Stimulated activated CD4-positive, alpha-beta T cell treated with anti-CD3 and anti-CD28 coated beads, Interleukin-12 subunit alpha, Interleukin-12 subunit beta, amount 100 ng/mL, for 4 hours (primary cell): ENCODE results near the gene RRP15.
"Not testable (repeated sequence)": the region's sequence is repeated elsewhere in the genome, so short reads cannot be mapped to it uniquely, and the experiment has no call there.

Source experiments
- DNase-seq: peaks from one replicate; pipeline ENCODE4 v3.0.0-alpha.2; 2020

RRP15 gene

GRCh38 chr1:218297867-218298266, 12.8 kb downstream of the RRP15 start:
- DNase-seq, result no peak

- DNase-seq, result no peak
Measured at GRCh38 chr1:218298398-218298797, 13.3 kb downstream of the RRP15 start.

- no peak for DNase-seq
Measured at GRCh38 chr1:218299416-218299815, 14.3 kb downstream of the RRP15 start.

GRCh38 chr1:218301217-218301616, 16.1 kb downstream of the RRP15 start:
- DNase-seq, result no peak

- no peak for DNase-seq
Measured at GRCh38 chr1:218302155-218302554, 17.1 kb downstream of the RRP15 start.

- DNase-seq, result no peak
Measured at GRCh38 chr1:218303176-218303879, 18.2 kb downstream of the RRP15 start.

- no peak for DNase-seq
Measured at GRCh38 chr1:218304281-218305039, 19.4 kb downstream of the RRP15 start.

DNA sequence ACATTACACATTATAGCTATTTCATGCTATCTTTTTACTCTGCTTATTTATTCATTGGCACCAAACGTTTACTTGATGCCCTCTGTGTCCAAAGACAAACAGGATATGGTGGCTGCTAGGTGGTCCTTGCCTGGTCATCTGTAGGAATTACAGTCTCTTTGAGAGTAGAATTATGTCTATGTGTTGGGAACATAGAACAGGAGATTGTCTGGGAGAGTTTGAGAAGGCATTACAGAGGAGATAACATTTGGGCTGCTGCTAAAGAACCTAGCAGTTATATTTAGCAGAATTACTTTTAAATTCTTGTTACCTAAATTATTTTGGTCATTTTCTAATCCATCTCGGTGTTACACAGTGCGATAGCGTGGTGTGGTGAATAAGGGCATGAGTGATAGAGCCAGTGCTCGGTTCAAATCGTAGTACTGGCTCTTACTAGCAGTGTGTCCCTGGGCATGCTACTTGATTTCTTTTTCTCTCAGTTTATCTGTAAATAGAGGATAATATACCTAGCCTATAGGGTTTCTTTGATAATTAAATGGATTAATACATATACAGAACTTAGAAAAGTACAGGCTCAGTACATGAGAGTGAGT, 20.5 kb downstream of the RRP15 start:
- no peak for DNase-seq

DNA sequence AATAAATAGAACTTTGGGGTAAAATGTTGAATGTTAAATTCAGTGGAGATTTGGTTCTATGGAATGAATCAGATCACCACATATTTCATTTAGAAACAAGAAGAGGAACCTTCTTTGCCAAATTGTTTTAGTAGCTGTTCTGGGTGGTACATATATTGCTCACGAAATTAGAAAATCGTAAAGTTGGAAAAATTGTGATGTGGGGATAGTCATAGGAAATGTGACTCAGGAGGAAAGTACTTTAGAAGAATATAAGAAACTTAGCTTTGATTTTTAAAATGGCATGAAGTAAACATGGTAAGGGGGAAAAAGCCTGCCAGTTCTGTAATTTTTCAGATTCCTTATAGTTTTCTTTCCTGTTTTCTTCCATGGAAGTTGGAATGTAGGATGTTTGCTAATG, 27.4 kb downstream of the RRP15 start:
- no peak for DNase-seq

DNA sequence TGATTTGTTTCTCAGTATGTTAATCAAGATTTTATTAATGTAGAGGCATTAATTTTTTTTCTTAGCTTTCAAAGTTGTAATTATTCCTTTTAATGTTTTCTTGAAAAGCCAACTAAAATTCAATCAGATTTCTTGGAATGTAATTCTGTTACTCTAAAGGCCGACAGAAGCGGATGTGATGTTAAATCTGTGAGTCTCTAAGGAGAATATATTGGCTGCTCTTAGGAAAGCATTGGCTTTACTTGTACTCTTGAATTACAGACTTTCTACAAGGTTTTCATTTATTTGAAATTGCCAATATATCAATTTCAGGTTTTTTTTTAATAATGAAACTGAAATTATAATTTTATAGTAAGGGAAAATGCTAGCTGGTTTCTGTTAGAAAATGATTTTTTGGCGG, 29.2 kb downstream of the RRP15 start:
- no peak for DNase-seq

- DNase-seq, result no peak
Measured at GRCh38 chr1:218315638-218316037, 30.5 kb downstream of the RRP15 start.

- no peak for DNase-seq
Measured at GRCh38 chr1:218317061-218317460, 32.0 kb downstream of the RRP15 start.

DNA sequence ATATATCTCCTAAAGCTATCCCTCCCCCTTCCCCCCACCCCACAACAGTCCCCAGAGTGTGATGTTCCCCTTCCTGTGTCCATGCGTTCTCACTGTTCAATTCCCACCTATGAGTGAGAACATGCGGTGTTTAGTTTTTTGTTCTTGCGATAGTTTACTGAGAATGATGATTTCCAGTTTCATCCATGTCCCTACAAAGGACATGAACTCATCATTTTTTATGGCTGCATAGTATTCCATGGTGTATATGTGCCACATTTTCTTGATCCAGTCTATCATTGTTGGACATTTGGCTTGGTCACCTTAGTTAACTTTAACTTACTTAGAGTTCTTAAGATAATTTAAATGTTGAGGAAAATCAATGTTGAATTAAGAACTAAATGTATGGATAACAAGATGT, 35.1 kb downstream of the RRP15 start:
- not testable (repeated sequence) for DNase-seq

DNA sequence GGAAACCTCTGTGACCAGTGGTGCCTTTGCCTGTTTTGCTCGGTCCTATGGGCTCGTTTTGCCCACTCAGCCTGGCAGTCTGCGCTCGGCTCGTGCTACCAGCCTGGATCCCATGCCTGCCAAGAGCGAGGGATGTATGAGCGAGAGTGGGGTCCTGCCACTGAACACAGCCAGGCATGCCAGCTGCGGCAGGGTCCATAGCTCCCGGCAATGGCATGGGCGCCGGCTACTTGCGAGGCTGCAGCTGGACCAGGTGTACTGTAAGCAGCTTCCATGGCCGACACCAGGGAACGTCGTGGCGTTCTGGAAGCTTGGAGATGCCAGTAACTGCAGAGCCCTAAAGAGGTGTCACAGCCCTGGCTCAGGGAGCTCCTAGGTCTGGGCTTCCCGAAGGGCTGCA, 37.7 kb downstream of the RRP15 start:
- DNase-seq, result no peak

GRCh38 chr1:218323568-218324225, 38.6 kb downstream of the RRP15 start:
- no peak for DNase-seq

- DNase-seq, result no peak
Measured at GRCh38 chr1:218324226-218324580, 39.1 kb downstream of the RRP15 start.

DNA sequence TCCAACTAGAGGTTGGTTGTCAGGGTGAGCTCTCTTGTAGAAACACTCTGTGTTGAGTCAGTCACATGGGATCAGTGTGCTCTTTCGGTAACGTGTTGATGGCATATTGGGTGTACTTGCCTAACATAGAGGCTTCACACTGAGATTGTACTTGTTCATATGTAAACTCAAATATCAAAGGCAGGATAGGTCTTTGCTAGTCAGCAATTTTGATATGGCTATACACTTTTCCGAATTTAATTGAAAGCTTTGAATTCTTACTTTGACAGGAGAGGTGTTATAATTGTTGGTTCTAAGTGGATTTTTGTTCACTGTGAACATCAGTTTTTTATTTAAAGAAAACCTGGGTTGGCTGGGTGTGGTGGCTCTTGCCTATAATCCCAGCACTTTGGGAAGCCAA, 43.7 kb downstream of the RRP15 start:
- no peak for DNase-seq

- DNase-seq, result no peak
Measured at GRCh38 chr1:218330043-218330623, 45.0 kb downstream of the RRP15 start.

- DNase-seq, result no peak
Measured at GRCh38 chr1:218332416-218332815, 47.3 kb downstream of the RRP15 start.

DNA sequence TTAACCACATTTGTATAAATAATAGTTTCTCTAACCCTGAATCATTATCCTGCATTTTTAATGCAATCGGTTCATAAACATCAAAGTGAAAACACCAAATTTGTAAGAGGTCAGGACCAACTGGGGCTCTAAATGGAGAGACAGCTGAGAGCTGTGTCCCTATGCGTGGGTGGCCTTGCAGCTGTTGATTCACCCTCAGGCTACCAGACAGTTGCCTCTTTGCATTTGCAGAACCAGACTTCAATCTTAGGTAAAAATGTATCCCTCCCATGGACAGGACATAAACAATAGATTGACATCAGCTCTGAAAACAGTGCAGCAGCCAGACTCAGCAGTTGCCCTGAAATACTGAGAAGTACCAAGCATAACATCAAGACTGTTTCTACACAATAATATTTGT, 51.2 kb downstream of the RRP15 start:
- no peak for DNase-seq

DNA sequence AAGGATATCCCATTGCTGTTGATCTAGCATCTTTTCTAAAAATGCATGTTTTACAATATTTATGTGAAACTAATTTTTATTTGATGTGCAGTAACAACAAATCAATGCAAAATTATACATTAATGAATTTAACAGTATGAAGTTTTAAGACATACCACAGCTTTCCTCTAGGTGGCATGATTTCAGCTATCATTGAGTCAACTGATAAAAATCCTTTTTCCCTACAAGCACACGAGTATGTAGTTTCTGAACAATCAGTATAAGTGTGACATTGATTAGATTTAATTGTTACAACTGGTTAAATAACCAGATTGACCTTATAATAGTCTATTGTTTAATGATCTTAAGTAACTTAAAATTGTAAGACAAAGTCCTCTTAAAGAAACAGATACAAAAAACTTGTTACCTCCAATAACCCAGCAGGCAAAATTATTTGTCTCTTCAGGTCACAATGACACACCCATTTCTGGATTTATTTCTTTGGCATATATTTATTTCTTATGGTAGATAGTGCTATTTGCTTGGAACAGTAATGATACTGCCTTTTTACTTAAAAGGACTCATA, 54.3 kb downstream of the RRP15 start:
- no peak for DNase-seq

DNA sequence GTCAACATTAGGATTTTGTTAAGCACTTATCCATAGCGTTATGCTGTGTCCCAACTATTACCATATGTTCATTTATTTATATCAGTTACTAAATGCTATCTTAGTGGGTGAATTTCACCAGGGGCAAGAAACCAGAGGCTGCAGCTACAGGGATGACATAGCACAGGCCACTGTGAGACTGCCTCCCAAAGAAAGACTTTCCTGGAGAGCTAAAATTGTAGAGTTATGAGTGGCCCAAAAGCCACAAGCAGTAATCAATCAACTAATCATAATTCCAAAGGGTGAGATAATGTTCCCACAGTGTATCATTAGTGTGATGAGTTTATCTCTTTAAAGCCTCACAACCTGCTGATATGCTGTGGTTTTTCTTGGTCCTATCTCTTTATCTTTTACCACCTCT, 56.2 kb downstream of the RRP15 start:
- DNase-seq, result no peak

GRCh38 chr1:218342091-218342490, 57.0 kb downstream of the RRP15 start:
- DNase-seq, result no peak
